Panc1 (cell line): ENCODE data around the gene ACTR3C.

Experiments
- POLR2AphosphoS5 ChIP-seq: IDR thresholded peaks from 2 replicates; pipeline ENCODE4 v1.6.1; 2012; ENCODE audit warnings: mild to moderate bottlenecking, low read depth, low read length, moderate library complexity
- TCF7L2 ChIP-seq: IDR thresholded peaks from 2 replicates; pipeline ENCODE4 v1.6.1; 2011; ENCODE audit warnings: mild to moderate bottlenecking, low read depth, low read length, inconsistent platforms
- TF ChIP-seq, protein P1 (sequence below): fragments of 450-650 bp; IDR thresholded peaks from 2 replicates; pipeline ENCODE4 v1.5.1; 2017; ENCODE audit warnings: mild to moderate bottlenecking
- TF ChIP-seq, protein P2 (sequence below), 2 experiments: IDR thresholded peaks; 2 replicates each; pipeline ENCODE4 v1.6.1; 2011 to 2012; ENCODE audit warnings: low read depth in 2 of 2, control low read depth in 1 of 2, low read length in 1 of 2, mild to moderate bottlenecking in 1 of 2, moderate library complexity in 1 of 2; ENCODE audit not compliant: insufficient read depth in 1 of 2

DNA sequence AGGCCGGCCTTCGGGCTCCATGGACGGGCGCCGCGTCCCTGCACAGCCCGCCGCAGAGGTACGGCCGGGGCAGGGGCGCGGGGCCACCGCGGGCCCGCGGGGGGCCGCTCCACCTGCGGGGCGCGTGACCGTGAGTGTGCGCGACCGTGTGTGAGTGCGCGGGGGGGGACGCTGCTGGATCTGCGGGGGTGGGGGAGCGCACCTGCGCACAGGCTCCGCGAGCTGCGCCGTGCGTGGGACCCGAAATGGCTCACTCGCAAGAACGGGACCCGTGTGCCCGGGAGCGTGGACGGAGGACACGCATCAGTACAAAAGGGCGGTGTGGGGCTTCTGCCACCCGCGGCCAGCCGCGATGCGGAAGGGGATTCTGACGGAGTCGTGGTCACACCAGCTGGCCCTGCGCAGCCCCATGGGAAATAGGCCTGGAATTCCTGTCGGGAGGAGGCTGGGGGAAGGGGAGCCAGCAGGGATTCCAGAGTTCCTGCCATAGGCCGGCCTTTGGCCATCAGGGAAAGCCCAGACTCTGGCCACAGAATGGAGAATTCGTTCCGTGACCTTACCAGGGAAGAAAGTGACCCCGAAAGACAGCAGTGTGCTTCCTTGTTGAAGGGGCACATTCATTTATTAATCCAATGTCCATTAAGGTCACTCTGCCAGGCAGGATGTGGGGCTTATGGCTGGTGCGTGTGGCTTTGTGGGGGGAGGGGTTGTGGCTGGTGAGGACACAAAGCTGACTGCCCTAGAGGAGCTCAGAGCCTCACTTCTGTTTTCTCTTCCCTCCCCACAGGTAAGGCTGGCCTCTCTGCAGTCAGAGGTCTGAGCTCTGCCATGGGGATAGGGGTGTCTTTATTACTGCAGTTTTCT, 45.8 kb upstream of the ACTR3C start:
- TF ChIP-seq, protein P1, sequence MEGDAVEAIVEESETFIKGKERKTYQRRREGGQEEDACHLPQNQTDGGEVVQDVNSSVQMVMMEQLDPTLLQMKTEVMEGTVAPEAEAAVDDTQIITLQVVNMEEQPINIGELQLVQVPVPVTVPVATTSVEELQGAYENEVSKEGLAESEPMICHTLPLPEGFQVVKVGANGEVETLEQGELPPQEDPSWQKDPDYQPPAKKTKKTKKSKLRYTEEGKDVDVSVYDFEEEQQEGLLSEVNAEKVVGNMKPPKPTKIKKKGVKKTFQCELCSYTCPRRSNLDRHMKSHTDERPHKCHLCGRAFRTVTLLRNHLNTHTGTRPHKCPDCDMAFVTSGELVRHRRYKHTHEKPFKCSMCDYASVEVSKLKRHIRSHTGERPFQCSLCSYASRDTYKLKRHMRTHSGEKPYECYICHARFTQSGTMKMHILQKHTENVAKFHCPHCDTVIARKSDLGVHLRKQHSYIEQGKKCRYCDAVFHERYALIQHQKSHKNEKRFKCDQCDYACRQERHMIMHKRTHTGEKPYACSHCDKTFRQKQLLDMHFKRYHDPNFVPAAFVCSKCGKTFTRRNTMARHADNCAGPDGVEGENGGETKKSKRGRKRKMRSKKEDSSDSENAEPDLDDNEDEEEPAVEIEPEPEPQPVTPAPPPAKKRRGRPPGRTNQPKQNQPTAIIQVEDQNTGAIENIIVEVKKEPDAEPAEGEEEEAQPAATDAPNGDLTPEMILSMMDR = no peak
- TF ChIP-seq POLR2AphosphoS5 = no peak; the same call in 1 of the 2 replicates
- TF ChIP-seq TCF7L2 = no peak
- TF ChIP-seq, protein P2, sequence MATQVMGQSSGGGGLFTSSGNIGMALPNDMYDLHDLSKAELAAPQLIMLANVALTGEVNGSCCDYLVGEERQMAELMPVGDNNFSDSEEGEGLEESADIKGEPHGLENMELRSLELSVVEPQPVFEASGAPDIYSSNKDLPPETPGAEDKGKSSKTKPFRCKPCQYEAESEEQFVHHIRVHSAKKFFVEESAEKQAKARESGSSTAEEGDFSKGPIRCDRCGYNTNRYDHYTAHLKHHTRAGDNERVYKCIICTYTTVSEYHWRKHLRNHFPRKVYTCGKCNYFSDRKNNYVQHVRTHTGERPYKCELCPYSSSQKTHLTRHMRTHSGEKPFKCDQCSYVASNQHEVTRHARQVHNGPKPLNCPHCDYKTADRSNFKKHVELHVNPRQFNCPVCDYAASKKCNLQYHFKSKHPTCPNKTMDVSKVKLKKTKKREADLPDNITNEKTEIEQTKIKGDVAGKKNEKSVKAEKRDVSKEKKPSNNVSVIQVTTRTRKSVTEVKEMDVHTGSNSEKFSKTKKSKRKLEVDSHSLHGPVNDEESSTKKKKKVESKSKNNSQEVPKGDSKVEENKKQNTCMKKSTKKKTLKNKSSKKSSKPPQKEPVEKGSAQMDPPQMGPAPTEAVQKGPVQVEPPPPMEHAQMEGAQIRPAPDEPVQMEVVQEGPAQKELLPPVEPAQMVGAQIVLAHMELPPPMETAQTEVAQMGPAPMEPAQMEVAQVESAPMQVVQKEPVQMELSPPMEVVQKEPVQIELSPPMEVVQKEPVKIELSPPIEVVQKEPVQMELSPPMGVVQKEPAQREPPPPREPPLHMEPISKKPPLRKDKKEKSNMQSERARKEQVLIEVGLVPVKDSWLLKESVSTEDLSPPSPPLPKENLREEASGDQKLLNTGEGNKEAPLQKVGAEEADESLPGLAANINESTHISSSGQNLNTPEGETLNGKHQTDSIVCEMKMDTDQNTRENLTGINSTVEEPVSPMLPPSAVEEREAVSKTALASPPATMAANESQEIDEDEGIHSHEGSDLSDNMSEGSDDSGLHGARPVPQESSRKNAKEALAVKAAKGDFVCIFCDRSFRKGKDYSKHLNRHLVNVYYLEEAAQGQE (IDR thresholded peaks at IDR 0.05; ENCODE audit: insufficient read depth in 1 of 2, low read depth in 2 of 2, low read length in 1 of 2) = no peak
